Frontal cortex (tissue), 4 donors: ENCODE measurements around the gene DOCK1. TPM values are rescaled to one million over a fixed set of nuclear protein-coding genes. Genes with fewer than 3 reads are reported as not detected.
"Not testable (repeated sequence)": the region's sequence is repeated elsewhere in the genome, so short reads cannot be mapped to it uniquely, and the experiment has no call there.

Experiments used
- DNase-seq, 2 donors: peaks; one replicate each; pipeline ENCODE4 v3.0.0; 2012; ENCODE audit warnings: low spot score in 2 of 2
- FAIRE-seq: peaks from 2 replicates; lab custom pipeline; 2012; peaks lifted over from hg19 to GRCh38; lab: Jason Lieb, UNC
- total RNA-seq: library from RNA; depleted of rRNA; stranded (reverse); fragments of >200 nt; gene quantifications from one replicate; pipeline ENCODE4 v1.2.3, GENCODE V29; 2014
- donor health status: control.
- donor health status: control.
- donor health status: control.

Gene DOCK1
- total RNA-seq, 1 donor from 2014 or later: 14.3 TPM

DNA sequence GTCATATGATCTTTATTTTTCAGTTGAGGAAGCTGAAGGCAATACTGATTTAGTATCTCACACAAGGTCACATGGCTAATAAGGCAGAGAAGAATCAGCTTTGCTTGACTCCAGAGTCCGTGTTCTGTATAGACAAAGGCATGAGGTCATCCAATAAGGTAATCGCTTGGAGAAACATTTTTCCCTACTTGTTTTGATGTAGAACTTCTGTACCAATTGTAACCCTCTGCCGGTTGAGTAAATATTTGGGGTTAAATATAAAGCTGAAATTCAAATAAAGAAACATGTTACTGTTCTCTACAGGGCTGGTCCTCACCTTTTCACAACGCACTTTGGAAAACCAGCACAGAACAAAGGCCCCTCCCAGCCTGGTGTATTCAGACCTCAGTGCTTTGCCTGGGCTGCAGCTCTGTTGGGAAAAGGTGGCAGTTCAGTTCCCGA, 374.1 kb downstream of the DOCK1 start:
- DNase-seq (no peak), FAIRE-seq (no peak)

DNA sequence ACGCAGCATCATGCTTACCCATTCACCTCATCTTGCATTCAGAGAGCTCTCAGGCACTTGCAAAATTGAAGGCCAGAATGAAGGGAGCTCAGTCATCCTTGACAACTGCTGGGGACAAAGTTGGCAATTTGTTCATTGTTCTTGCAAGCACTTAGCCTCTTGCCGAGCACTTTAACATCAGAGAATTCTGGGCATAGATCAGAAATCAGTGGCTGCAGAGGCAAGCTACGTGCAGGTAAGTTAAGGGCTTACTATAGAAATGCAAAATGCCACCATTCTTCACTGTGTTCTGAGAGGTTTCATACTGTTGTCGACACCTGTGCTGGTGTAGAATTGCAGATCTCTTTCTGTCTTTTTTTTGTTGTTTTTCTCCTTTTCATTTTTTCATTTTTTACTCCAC, 375.2 kb downstream of the DOCK1 start:
- no peak for FAIRE-seq
- no peak for DNase-seq

DNA sequence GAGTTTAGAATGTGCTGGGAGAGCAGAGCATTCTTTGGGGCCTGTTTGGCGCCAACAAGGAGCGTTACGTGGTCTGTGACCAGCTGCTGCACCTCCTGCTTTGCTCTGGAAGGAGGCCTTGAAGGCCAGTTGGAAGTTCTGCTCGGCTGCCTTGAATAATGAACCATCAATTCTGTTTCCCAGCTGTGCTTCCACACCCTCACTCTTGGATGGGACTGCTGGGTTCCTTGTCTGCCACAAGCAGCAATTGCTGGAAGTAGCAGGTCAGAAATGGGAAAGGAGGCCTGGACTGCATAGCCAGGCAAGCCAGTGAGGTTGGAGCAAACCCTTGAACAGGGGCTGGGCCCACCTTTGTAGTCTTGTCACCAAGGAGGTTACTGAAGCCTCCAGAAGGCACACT, 377.8 kb downstream of the DOCK1 start:
- no peak for DNase-seq
- FAIRE-seq: no peak

DNA sequence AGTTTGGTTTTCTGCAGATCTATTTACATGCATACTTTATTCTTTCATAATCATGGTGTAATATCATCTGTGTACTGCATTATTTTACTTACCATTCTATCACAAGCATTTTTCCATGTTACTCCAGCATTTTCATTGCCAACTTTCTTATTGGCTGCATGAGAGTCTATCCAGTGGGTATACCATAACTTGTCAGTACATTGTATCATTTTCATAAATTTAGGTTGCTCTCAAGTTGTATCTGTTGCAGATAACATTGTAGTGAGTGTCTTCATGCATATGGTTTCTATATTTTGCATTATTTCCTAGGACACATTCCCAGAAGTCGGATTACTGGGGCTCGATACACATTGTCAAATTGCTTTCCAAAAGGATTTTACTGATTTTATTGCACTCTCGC, 378.3 kb downstream of the DOCK1 start:
- no peak for DNase-seq
- FAIRE-seq: no peak

DNA sequence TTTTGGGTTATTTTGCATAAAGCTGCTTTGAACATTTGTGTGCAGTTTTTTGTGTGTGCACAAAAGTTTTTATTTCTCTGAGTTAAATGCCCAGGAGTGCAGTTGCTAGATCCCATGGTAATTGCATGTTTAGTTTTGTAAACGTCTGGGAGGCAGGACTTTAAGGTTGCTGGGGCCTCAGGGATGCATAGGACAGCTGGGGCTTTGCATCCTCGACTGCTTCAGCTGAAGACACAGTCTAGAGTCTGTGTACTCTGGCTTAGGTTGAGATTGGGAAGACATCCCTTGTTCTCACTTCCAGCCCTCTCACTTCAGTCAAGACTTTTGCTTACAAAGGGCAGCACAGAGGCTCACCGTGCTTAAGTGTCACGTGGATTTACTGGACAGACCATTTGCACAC, 385.6 kb downstream of the DOCK1 start:
- DNase-seq: no peak
- FAIRE-seq: no peak

DNA sequence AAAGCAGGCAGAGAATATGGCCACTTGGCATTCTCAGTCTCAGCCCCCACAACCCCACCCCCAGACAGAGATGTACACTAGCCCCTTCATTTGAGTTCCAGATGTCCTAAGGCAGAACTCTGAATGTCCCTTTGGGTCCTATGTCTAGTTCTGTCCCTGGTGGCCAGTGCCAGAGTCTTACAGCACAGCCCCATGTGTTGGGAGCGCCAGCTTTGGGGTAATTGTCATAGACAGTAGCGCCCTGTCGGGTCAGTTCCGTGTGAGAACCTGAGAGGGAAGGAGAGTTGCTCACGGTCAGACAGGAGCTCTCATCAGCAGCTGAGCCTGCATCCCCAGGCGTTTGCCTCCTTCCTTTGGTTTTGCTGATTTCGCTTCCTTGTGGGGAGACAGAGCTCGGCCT, 386.1 kb downstream of the DOCK1 start:
- DNase-seq (no peak), FAIRE-seq (no peak)

DNA sequence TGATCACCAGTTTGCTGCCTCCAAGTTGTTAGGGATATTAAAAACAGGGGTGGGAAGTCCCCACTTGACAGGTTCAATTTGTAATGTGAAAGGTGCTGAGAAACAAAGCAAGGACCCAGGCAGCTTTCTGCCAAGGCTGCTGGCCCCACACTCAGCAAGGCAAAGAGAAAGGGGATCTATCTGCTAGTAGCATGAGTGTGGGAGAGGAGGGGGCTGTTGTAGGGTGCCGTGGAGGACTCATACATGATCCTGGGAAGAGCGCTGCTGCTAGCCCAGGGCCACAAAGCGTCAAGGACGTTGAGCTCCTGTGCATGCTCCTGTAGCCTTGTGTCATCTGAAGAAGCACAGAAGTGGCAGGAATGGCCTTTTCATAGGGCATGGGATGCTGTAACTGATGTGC, 387.7 kb downstream of the DOCK1 start:
- DNase-seq: no peak
- no peak for FAIRE-seq

DNA sequence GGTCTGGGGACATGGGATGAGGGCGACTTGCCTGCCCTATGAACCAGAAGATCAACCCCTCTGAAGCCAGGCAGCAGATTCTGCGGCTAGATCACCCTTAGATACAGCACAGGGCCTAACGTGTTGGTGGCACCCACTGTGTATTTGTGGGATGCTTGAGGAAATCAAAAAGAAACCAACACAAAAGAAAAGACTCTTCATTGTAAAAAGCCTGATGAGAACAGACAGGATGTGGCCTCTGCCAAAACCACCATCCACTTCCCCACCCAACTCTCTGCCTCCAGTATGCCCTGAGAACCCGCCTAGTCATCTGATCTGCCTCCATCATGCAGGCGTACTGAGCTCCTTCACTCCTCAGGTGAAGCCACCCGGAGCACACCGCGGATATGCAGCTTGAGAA, 388.4 kb downstream of the DOCK1 start:
- DNase-seq: no peak
- no peak for FAIRE-seq

DNA sequence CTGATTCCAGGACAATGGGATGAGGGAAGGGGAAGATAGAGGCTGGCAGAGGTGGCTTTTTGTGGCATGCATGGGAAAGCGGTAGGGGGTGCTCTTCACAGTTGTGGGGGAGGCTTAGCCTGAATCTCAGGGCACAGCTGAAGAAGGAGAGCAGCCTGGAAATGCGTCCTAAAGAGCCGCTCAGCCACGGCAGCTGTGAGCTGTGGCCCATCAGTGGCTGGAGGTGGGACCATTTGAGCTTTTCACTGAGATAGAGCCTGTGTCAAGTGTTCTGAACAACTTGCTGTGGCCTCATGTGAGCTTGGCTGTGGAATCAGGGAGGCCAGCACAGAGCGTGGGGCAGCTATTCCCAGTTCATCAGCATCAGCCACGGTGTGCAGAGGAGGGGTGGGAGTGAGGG, 391.5 kb downstream of the DOCK1 start:
- DNase-seq (no peak), FAIRE-seq (no peak)

DNA sequence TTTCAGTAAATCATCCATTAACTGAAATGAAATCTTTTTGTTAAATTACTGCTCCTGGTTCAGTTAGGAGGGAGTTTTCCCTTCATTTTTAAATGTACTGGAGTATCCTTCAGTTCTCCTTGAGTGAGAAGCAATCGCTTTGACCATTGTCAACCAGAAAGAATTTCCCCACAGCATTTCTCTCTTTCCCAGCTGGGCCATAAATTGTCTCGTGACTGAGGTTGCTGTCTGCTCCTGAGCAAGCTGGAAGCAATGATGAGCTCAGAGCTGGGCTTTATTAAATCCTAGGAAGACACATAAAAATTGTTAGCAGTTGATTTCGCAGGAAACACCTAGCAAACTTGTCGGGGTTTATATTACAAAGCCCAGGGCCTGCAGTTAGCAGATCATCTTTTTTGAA, 393.2 kb downstream of the DOCK1 start:
- FAIRE-seq: no peak
- no peak for DNase-seq

DNA sequence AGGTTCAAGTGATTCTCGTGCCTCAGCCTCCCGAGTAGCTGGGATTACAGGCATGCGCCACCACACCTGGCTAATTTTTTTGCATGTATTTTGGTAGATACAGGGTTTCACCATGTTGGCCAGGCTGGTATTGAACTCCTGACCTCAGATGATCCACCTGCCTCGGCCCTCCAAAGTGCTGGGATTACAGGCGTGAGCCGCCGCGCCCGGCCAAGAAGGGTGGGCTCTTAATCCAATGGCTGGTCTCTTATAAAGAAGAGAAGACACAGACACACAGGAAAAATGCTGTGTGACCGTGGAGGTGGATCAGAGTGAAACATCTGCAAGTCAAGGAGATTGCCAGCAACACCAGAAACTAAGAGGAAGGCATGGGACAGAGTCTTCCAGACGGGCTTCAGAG, 394.0 kb downstream of the DOCK1 start:
- not testable (repeated sequence) for DNase-seq, FAIRE-seq

DNA sequence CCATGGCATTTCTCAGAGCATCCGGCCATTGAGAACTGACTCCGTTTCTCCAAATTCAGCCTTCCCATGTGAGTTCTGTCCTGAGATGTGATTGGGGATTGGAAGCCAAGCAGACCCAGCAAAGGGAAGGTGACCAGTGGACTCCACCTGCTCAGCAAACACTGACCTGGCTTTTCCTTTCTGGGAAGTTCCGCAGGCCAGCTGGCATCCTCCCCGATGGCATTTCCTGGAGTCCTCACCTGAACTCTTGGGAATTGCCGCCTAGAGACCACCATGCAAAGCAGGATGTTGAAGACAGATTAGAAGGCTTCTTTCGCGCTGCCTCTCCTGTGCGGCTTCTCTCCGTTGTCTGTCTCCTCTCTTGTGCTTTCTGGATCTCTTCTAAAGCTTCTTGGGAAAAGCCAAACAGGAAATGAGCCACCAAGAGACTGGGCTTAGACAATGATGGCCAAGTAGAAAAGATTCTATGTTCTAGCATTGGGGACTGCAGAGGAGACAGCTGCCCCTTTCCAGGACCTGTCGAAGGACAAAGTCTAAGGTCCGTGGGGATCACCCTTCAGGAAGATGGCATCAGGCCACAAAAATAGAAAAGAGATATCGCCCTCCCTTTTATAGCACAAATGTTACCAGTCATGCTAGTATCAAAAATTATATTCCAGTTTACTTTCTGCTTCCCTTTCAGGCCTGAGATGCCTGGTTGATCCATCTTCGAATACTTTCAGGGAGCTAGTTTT, 394.9 kb downstream of the DOCK1 start:
- FAIRE-seq (no peak), DNase-seq (no peak)

DNA sequence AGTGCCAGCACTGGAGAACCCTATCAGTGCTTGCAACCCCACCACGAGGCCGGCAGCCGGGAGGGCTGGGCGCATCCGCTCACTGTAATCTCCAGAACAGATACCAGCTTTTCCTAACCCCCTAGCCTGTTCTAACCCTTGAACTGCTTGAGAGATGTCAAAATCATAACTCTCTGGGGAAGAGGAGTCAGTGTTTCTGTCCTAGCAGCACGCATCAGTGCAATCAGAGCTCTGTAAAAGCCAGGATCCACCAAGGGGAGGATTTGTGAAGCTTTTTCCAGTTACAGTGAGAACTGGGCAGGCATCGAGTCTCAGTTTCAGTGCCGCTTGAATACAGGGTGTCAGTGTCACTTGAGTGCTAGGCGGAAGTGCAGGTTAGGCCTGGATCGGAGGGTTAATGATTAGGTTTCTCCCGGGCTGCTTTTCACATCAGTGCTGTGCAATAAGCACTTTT, 395.7 kb downstream of the DOCK1 start:
- no peak for DNase-seq
- no peak for FAIRE-seq

DNA sequence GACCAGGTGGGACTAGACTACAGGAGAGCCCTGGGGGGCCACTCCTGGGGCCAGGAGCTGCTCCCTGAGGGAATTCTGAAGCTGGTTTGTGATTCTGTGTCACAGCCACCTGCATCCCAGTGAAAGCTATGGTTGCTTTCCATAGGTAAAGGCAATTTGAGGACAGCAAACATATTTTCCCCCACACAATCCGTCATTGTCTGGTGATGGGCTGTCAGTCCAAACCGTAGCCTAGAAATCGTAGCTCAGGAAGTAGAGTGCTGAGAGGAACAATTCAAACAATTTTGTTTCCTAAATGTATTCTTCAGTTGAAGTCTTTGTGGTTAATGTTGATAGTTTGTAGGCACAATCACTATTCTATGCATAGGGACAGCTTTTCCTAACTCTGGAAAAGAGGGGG, 397.1 kb downstream of the DOCK1 start:
- DNase-seq: no peak
- no peak for FAIRE-seq

DNA sequence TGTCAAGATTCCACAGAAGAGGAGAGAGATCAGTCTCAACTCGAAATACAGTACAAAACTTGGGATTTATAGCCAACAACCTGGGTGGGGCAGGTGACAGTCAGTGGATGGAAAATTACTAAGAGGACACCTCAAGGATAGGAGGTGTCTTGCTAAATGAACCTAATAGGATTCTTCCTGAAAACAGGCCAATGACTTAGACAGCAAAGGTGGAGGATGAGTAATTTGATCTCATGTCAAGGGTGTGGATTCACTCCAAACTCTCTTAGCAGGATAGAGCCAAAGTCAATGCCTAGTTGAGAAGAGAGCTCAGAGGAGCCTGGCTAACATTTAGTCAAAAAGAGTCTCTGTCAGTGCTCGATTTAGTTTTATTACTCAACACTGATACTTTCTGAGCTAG, 397.9 kb downstream of the DOCK1 start:
- DNase-seq (no peak), FAIRE-seq (no peak)

DNA sequence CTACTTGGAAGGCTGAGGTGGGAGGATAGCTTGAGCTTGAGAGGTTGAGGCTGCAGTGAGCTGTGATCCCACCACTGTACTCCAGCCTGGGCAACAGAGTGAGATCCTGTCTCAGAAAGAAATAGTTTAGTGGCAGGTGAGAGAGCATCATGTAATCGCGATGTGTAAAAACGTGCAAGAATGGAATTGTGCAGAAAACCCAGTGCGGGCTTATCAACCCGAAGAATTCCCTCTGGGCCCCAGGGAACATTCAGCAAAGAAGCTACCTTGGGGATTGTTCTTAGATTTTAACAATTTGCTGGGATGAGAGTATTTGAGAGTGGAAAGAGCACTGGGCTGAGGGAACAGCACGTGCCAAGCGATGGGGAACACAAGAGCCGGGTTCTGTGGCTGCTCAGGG, 398.5 kb downstream of the DOCK1 start:
- DNase-seq: no peak
- no peak for FAIRE-seq

DNA sequence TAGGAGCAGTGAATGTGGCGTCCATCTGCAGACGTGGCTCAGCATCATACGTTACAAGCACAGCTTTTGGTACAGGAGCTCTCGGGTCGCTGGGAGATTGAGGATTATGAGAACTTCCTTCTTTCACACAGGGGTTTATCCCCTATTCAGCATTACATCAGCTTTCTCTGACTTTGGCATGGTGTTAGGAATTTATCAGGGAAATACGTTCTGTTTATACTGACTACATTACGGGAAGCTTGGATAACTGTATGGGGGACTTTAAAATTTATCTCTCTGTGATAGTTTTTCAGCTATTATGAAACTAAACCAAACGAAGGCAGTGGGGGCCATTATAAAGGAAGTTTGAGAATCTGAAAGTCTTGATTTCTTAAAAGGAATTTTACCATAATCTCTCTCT, 401.3 kb downstream of the DOCK1 start:
- DNase-seq (no peak), FAIRE-seq (no peak)

DNA sequence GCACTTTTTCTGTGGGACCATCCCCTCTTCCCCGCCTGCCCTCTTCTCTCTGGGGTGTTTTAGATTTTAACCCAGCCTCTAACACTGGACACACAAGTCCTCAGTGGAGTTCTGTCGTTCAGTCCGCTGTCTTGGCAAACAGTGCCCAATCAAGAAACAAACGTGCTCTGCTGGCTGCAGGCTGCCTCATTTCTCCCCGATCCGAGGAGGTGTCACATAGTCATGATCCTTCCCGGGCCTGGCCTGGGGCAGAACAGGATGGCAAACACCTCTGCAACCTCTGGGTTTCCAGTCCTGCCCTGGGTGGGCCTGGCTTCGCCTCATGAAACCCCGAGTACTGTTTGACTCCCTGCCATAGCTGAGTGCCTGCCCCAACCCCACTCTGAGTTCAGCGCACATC, 402.1 kb downstream of the DOCK1 start:
- DNase-seq (no peak), FAIRE-seq (no peak)

DNA sequence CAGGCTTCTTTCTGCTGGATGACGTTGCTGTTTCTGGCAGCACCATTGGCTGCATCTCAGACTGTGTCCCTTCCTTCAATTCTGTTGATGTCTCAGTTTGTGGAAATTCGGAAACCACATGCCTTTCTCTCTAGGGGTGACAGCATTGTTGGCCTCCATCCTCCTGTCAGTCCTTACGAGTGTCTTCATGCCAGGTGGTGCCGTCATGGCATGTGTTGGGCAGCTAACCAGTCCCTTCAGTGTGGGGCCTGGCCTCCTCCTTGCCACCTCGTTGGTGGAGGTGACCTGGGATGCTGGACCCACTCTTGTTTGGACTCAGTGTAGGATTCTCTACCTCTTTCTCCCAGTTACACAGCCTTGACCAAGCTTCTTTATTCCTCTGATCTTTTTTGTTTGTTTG, 402.8 kb downstream of the DOCK1 start:
- FAIRE-seq: no peak
- DNase-seq: no peak

DNA sequence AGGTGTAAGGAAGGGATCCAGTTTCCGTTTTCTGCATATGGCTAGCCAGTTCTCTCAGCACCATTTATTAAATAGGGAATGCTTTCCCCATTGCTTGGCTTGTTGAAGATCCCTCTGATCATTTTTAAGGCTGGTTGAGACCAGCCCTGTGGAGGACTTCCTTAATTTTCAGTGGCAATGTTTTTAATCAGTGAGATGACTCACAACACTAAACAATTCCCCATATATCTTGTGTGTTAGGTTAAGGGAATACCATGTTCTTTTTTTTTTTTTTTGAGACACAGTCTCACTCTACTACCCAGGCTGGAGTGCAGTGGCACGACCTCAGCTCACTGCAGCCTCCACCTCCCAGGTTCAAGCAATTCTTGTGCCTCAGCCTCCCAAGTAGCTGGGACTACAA, 404.4 kb downstream of the DOCK1 start:
- not testable (repeated sequence) for FAIRE-seq, DNase-seq

DNA sequence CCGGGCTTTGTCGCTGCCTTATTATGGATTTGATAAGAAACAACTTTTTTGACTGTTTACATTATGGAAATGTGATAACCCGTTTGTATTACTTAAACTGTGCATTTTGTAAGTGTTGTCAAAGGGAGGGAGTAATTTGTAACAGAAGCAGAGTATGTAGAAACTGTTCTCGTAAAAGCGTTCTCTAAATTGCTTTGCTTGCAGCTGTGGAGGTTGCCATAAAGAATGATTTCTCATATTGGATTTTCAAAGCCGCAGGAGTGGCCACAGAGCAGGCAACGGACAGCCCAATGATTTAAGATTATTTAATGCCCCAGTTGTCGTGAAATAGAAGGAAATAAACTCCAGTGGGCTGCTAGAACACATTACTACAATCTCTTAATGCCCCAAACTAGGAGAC, 405.2 kb downstream of the DOCK1 start:
- DNase-seq: no peak
- FAIRE-seq: no peak

DNA sequence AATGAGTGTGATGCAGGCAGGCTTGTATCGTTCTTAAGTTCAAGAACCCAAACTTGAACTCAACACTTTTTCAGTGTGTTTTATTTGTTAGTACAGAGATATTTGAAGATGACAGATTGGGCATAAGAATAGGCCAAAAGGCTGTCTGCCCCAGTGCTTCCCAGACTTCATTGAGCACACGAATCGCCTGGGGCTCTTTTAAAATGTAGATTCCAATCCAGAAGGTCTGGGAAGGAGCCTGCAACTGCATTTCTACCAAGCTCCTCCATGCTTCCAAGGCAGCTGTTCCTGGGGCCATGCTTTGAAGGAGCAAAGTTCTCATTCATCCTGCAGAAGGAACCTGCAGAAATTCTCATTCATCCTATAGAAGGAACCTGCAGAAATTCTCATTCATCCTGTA, 405.7 kb downstream of the DOCK1 start:
- no peak for FAIRE-seq
- no peak for DNase-seq
